HepG2 (cell line): ENCODE data around the gene P2RX2. TPM values are rescaled to one million over a fixed set of nuclear protein-coding genes. Genes with fewer than 3 reads are reported as not detected.

Experiments used
- CBFB ChIP-seq: sonication (generic); formaldehyde crosslinking; IDR thresholded peaks from 2 replicates; pipeline ENCODE4 v1.4.0; 2020; ENCODE audit warnings: missing genetic modification reagents
- ELF3 ChIP-seq: IDR thresholded peaks from 2 replicates; pipeline ENCODE4 v1.6.1; 2016; ENCODE audit warnings: missing genetic modification reagents, missing compliant biosample characterization
- FOXO1 ChIP-seq: sonication (generic); formaldehyde crosslinking; IDR thresholded peaks from 2 replicates; pipeline ENCODE4 v1.4.0; 2020; ENCODE audit warnings: missing genetic modification reagents
- GATAD1 ChIP-seq: IDR thresholded peaks from 2 replicates; pipeline ENCODE4 v1.6.1; 2016; ENCODE audit warnings: missing genetic modification reagents, missing compliant biosample characterization
- GLI4 ChIP-seq: sonication (generic); formaldehyde crosslinking; IDR thresholded peaks from 2 replicates; pipeline ENCODE4 v1.5.1; 2020; ENCODE audit warnings: missing genetic modification reagents, mild to moderate bottlenecking, moderate library complexity, borderline replicate concordance
- HIC2 ChIP-seq: sonication (generic); formaldehyde crosslinking; IDR thresholded peaks from 2 replicates; pipeline ENCODE4 v1.9.0; 2022; ENCODE audit warnings: low read depth, missing genetic modification reagents
- RARA ChIP-seq: IDR thresholded peaks from 2 replicates; pipeline ENCODE4 v1.6.1; 2016; ENCODE audit warnings: missing genetic modification reagents, missing compliant biosample characterization
- SCMH1 ChIP-seq: sonication (generic); formaldehyde crosslinking; IDR thresholded peaks from 2 replicates; pipeline ENCODE4 v1.9.0; 2021; ENCODE audit warnings: missing genetic modification reagents, mild to moderate bottlenecking, borderline replicate concordance
- SIX4 ChIP-seq: sonication (generic); formaldehyde crosslinking; IDR thresholded peaks from 2 replicates; pipeline ENCODE4 v1.4.0; 2020; ENCODE audit warnings: missing genetic modification reagents
- STAG1 ChIP-seq: sonication (generic); formaldehyde crosslinking; IDR thresholded peaks from 2 replicates; pipeline ENCODE4 v1.4.0; 2020; ENCODE audit warnings: missing genetic modification reagents
- ZBTB7A ChIP-seq: sonication (generic); formaldehyde crosslinking; IDR thresholded peaks from 2 replicates; pipeline ENCODE4 v1.8.0; 2022; ENCODE audit warnings: mild to moderate bottlenecking, missing genetic modification reagents
- ZFP90 ChIP-seq: sonication (generic); formaldehyde crosslinking; IDR thresholded peaks from 2 replicates; pipeline ENCODE4 v1.8.0; 2022; ENCODE audit warnings: missing genetic modification reagents, mild to moderate bottlenecking, inconsistent platforms, borderline replicate concordance
- ZHX2 ChIP-seq, 2 experiments: sonication (generic) in 1 of 2; formaldehyde crosslinking in 1 of 2; IDR thresholded peaks; 2 replicates each; pipeline versions ENCODE4 v1.6.1 to v1.9.0; 2014 to 2022; ENCODE audit warnings: antibody characterized with exemption in 1 of 2, borderline replicate concordance in 1 of 2, inconsistent platforms in 1 of 2, low read depth in 1 of 2, missing genetic modification reagents in 1 of 2
- ZNF512 ChIP-seq: sonication (generic); formaldehyde crosslinking; IDR thresholded peaks from 2 replicates; pipeline ENCODE4 v1.4.0; 2020; ENCODE audit warnings: mild to moderate bottlenecking, missing genetic modification reagents
- ZNF557 ChIP-seq: sonication (generic); formaldehyde crosslinking; IDR thresholded peaks from 2 replicates; pipeline ENCODE4 v1.4.0; 2020; ENCODE audit warnings: missing genetic modification reagents
- ZNF567 ChIP-seq: sonication (generic); formaldehyde crosslinking; IDR thresholded peaks from 2 replicates; pipeline ENCODE4 v1.8.1; 2023; ENCODE audit warnings: mild to moderate bottlenecking, missing genetic modification reagents, borderline replicate concordance
- ZNF598 ChIP-seq: sonication (generic); formaldehyde crosslinking; IDR thresholded peaks from 2 replicates; pipeline ENCODE4 v1.5.1; 2020; ENCODE audit warnings: mild to moderate bottlenecking, missing genetic modification reagents, borderline replicate concordance
- ZNF772 ChIP-seq: sonication (generic); formaldehyde crosslinking; IDR thresholded peaks from 2 replicates; pipeline ENCODE4 v1.5.0; 2020; ENCODE audit warnings: mild to moderate bottlenecking, missing genetic modification reagents
- ZSCAN25 ChIP-seq: sonication (generic); formaldehyde crosslinking; IDR thresholded peaks from 2 replicates; pipeline ENCODE4 v1.8.0; 2022; ENCODE audit warnings: mild to moderate bottlenecking, missing genetic modification reagents
- polyA plus RNA-seq, 8 experiments: library from polyadenylated mRNA; depleted of rRNA in 3 of 8; stranded (reverse) in 7 of 8; unstranded in 1 of 8; fragments of >200 nt; fragmentation: Illumina TruSeq in 4 of 8; extraction: Trizol in 4 of 8; gene quantifications; 2 replicates each; pipeline versions ENCODE4 v1.2.1 to v1.2.3, GENCODE V29; 2011 to 2016; ENCODE audit warnings: low read depth in 4 of 8, missing spikeins in 1 of 8, mixed read lengths in 1 of 8; ENCODE audit not compliant: insufficient read depth in 1 of 8
- total RNA-seq, 5 experiments: library from RNA; depleted of rRNA; stranded (reverse); fragments of >200 nt; fragmentation: Illumina TruSeq; extraction: Trizol; gene quantifications; 2 replicates each; pipeline ENCODE4 v1.2.3, GENCODE V29; 2016; ENCODE audit warnings: low read depth in 1 of 5

The P2RX2 gene
- total and polyA plus RNA-seq, 2 of the 13 experiments (the other 11 are each of a cell fraction or from before 2014, with no cell fraction given), result not detected

GRCh38 chr12:132600048-132601032 lies 18.2 kb upstream of the P2RX2 start (continued):
- no peak for TF ChIP-seq GLI4 (CRISPR knock-in tag)
- no peak for TF ChIP-seq SCMH1 (CRISPR knock-in tag)
- TF ChIP-seq ZSCAN25 (CRISPR knock-in tag), result peak; percentile 76; the same call in 1 of the 2 replicates
- 0 out of 2 replicates have a peak, but pooled peaks have one; percentile 22 for TF ChIP-seq FOXO1 (CRISPR knock-in tag)
- TF ChIP-seq ZNF772 (CRISPR knock-in tag), result peak; percentile 53; the same call in 1 of the 2 replicates
- TF ChIP-seq ZHX2 (IDR thresholded peaks at IDR 0.05; ENCODE audit: low read depth), result 0 out of 2 replicates have a peak, but pooled peaks have one; percentile 32
- TF ChIP-seq ZHX2 (CRISPR knock-in tag; IDR thresholded peaks at IDR 0.05; ENCODE audit: borderline replicate concordance), result no peak
- TF ChIP-seq ELF3 (CRISPR knock-in tag), result peak; percentile 79; the same call in 1 of the 2 replicates
- no peak for TF ChIP-seq ZBTB7A
- no peak for TF ChIP-seq RARA (CRISPR knock-in tag)
- TF ChIP-seq ZFP90 (CRISPR knock-in tag), result 0 out of 2 replicates have a peak, but pooled peaks have one; percentile 40
- 0 out of 2 replicates have a peak, but pooled peaks have one; percentile 31 for TF ChIP-seq ZNF567 (CRISPR knock-in tag)
- peak; percentile 83 for TF ChIP-seq STAG1 (CRISPR knock-in tag)
- 0 out of 2 replicates have a peak, but pooled peaks have one; percentile 19 for TF ChIP-seq CBFB (CRISPR knock-in tag)
- TF ChIP-seq ZNF512 (CRISPR knock-in tag), result 0 out of 2 replicates have a peak, but pooled peaks have one; percentile 28
- TF ChIP-seq ZNF557 (CRISPR knock-in tag), result no peak
- 0 out of 2 replicates have a peak, but pooled peaks have one; percentile 35 for TF ChIP-seq HIC2 (CRISPR knock-in tag)
- no peak for TF ChIP-seq SIX4 (CRISPR knock-in tag)
- TF ChIP-seq GATAD1 (CRISPR knock-in tag), result peak; percentile 58; the same call in 1 of the 2 replicates
- TF ChIP-seq ZNF598, result 0 out of 2 replicates have a peak, but pooled peaks have one; percentile 37
